Glutamatergic neuron (in vitro differentiated cells): Measurements from ENCODE around the gene GLIS1. TPM values are rescaled to one million over a fixed set of nuclear protein-coding genes. Genes with fewer than 3 reads are reported as not detected.

ENCODE experiments used
- DNase-seq: peaks from one replicate; pipeline ENCODE4 v3.0.0; 2022
- H3K27ac Mint-ChIP-seq: one replicate; pipeline ENCODE4 v1.8.0; 2020; ENCODE audit warnings: mild to moderate bottlenecking, mixed read lengths, inconsistent platforms; ENCODE audit not compliant: unreplicated experiment
- H3K27me3 Mint-ChIP-seq: one replicate; pipeline ENCODE4 v1.8.0; 2020; ENCODE audit warnings: mild to moderate bottlenecking, moderate library complexity, mixed read lengths, inconsistent platforms; ENCODE audit not compliant: unreplicated experiment
- H3K36me3 Mint-ChIP-seq: one replicate; pipeline ENCODE4 v1.8.0; 2020; ENCODE audit warnings: mild to moderate bottlenecking, mixed read lengths, inconsistent platforms; ENCODE audit not compliant: unreplicated experiment
- H3K4me1 Mint-ChIP-seq: one replicate; pipeline ENCODE4 v1.8.0; 2020; ENCODE audit warnings: mild to moderate bottlenecking, low read depth, mixed read lengths, inconsistent platforms; ENCODE audit not compliant: unreplicated experiment
- H3K4me3 Mint-ChIP-seq: one replicate; pipeline ENCODE4 v1.8.0; 2020; ENCODE audit warnings: mild to moderate bottlenecking, mixed read lengths, inconsistent platforms; ENCODE audit not compliant: unreplicated experiment
- H3K9me3 Mint-ChIP-seq: one replicate; pipeline ENCODE4 v1.8.0; 2020; ENCODE audit warnings: mild to moderate bottlenecking, moderate library complexity, mixed read lengths, inconsistent platforms; ENCODE audit not compliant: unreplicated experiment
- total RNA-seq: library from RNA; stranded (reverse); fragmentation: NEBNext Ultra II Directional; extraction: Animal tissue kit (Norgen Biotek cat#: 25700); gene quantifications from one replicate; pipeline ENCODE4 v1.2.1, GENCODE V29; 2021; ENCODE audit not compliant: unreplicated experiment
- TF ChIP-seq, protein P1 (sequence below): fragments of 200-600 bp; sonication (generic); IDR thresholded peaks from one replicate; pipeline ENCODE4 v1.5.0; 2021; ENCODE audit not compliant: partially characterized antibody, unreplicated experiment

The GLIS1 gene
- total RNA-seq, 1 donor from 2014 or later = 0.76 TPM

DNA sequence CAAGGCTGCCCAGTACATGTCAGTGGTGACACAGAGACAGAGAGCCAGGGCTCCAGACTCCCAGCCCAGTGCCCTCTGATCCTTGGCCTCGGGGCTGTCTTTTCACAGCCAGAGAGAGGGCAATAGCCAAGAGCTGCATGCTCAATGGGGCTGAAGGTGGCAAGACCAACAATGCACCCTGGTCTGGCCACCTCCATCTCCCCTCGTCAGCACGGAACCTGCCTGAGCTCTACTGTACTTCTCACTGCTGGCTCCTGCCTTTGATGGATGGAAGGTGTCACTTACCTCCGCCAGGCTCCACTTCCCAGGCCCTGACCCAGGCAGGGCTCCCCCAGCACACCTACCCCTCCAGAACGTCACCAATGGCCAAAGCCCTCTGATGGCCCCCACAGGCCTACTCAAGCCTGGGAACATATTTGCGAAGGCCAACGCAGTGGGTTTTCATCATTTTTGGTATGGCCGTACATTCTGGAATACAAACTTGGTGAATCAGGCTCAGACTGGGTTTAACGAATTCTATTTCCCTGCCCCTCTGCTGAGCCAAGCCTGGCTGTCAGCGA is 191.7 kb downstream of the GLIS1 start:
- TF ChIP-seq, protein P1, sequence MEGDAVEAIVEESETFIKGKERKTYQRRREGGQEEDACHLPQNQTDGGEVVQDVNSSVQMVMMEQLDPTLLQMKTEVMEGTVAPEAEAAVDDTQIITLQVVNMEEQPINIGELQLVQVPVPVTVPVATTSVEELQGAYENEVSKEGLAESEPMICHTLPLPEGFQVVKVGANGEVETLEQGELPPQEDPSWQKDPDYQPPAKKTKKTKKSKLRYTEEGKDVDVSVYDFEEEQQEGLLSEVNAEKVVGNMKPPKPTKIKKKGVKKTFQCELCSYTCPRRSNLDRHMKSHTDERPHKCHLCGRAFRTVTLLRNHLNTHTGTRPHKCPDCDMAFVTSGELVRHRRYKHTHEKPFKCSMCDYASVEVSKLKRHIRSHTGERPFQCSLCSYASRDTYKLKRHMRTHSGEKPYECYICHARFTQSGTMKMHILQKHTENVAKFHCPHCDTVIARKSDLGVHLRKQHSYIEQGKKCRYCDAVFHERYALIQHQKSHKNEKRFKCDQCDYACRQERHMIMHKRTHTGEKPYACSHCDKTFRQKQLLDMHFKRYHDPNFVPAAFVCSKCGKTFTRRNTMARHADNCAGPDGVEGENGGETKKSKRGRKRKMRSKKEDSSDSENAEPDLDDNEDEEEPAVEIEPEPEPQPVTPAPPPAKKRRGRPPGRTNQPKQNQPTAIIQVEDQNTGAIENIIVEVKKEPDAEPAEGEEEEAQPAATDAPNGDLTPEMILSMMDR = no peak
- H3K36me3 Mint-ChIP-seq = no peaks in the 10 kb centered on the region
- peaks cover 6% of the 10 kb centered on the region for H3K27me3 Mint-ChIP-seq
- peaks cover 4% of the 10 kb centered on the region for H3K9me3 Mint-ChIP-seq
- H3K4me1 Mint-ChIP-seq = peaks cover 20% of the 10 kb centered on the region
- no peak overlapping the region for H3K4me3 Mint-ChIP-seq
- no peak for DNase-seq
- H3K27ac Mint-ChIP-seq = no peak overlapping the region

DNA sequence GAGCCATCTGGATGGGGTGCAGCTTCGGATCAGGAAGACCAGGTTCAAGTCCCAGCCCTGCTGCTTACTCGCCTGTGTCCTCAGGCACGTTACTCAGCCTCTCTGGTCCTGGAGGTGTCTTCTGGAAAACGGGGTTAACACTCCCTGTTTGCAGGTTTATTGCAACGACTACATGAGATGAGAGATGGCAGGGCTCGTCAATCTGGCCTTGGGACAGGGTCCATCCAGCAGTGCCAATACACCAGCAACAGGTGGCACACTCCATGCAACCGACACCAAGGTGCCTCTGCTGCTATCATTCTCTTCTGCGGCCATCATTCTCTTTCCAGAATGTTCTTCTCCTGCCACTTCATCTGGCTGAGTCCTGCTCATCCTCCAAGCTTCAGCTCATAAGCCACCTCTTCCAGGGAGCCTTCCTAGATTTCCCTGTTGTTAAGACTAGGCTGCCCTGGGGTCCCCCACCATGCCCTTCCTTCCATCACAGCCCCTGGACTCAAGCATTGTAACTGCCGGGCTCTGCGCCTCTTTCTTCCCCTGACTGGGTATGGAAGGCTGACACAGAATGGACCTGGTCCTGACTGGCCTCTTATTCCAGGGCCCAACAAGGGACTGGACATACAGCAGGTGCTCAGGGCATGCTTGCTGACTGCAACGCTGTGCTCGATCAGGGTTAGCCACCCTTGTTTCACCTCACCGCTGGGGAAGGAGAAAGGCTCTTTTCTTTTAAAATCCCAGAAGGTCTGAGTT is 192.4 kb downstream of the GLIS1 start:
- H3K4me3 Mint-ChIP-seq = no peak overlapping the region
- H3K9me3 Mint-ChIP-seq = peaks cover 4% of the 10 kb centered on the region

DNA sequence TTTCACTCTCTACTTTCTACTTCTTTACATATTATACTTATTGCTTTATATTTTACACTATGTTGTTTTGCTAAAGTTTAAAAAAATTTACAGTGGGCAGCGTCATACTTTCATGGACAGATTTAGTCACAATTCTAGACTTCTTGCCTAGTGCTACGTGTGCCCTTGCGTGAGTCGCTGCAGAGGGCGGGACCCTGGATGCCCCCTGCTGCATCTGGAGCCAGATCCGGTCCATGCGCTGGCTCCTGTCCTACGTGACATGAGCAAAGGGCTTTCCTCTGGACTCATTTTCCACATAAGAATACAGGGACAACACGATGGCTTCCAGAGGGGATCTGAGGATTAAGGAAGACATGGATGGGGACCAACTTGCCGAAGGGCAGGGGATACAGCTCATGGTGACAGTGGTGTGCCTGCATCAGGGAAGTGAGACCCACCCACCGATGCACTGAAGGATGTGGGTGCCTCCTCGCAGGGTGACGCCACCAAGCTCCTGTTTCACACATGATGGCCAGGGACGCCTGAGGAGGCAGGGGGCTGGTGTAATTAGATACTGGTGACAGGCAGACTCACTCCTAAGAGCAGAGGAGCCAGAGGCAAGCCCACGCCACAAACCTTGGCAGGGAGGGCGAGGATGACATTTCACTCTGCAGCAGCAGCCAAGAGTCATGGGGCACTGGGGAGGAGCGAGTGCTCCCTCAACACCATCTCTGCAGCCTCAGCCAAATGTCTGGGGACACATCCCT is 193.1 kb downstream of the GLIS1 start:
- Mint-ChIP-seq H3K4me3 (no peak overlapping the region), H3K4me1 (peaks cover 16% of the 10 kb centered on the region), H3K36me3 (no peaks in the 10 kb centered on the region), H3K9me3 (peaks cover 4% of the 10 kb centered on the region), H3K27ac (no peak overlapping the region), H3K27me3 (peaks cover 9% of the 10 kb centered on the region)
- TF ChIP-seq, protein P1 = no peak
- peak; percentile 15 for DNase-seq

More for the DNA sequence above, 192.4 kb downstream of the GLIS1 start:
- Mint-ChIP-seq H3K4me1 (peaks cover 17% of the 10 kb centered on the region), H3K27ac (no peak overlapping the region), H3K36me3 (no peaks in the 10 kb centered on the region), H3K27me3 (peaks cover 6% of the 10 kb centered on the region)
- TF ChIP-seq, protein P1 = no peak
- peak; percentile 4 for DNase-seq

DNA sequence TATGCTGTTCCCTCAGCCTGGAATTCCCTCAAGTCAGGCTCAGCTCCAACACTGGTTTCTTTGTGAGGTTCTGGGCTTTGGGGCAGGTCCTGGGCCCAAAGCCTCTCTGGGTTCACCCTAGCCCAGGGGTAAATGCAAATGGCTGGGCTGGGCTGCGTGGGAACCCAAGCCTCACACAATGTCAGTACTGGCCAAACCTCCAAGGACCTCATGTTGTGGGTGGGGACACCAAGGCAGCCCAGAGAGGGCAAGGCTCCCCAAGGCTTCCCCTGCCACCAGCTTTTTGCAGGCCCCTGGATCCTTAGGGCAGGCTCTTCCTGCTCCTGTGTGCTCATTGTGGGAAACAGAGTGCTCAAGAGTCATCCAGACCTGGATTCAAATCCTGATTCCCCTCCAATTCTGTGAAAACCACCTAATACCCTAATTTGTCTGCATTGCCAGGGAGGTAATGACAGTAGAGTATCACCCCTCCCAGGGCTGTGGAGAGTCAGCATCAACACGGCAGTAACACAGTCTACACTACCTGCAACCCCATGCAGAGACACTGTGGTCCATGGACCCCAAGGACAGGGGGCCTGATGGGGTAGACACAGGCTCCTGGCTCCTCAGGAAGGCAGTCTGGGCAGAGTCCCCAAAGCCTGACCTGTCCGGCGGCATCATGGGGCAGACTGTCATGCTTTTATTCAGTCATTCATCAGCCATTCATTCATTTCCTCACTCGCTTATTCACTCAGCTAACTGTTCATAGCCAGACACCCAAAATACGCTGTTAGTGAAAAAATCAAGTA is 194.0 kb downstream of the GLIS1 start:
- Mint-ChIP-seq H3K36me3 (no peaks in the 10 kb centered on the region), H3K27ac (peak overlapping the region; percentile 48), H3K9me3 (peaks cover 4% of the 10 kb centered on the region), H3K4me1 (peaks cover 12% of the 10 kb centered on the region), H3K27me3 (peaks cover 9% of the 10 kb centered on the region), H3K4me3 (peak overlapping the region; percentile 1)
- DNase-seq = peak; percentile 9
- TF ChIP-seq, protein P1 = no peak
